Retinal pigment epithelial cell (primary cell): ENCODE measurements around the gene CRKL.
"Not testable (repeated sequence)": the region's sequence is repeated elsewhere in the genome, so short reads cannot be mapped to it uniquely, and the experiment has no call there.

Source experiments
- DNase-seq: peaks from one replicate; pipeline ENCODE4 v3.0.0-alpha.2; 2010; ENCODE audit warnings: low read depth
- H3K4me3 ChIP-seq: 2 replicates; pipeline ENCODE4 v1.5.1; 2011; ENCODE audit warnings: mild to moderate bottlenecking, low read length, control low read depth, moderate library complexity
- TF ChIP-seq, protein P1 (sequence below): conservative IDR thresholded peaks from 2 replicates; pipeline ENCODE4 v1.5.1; 2011; ENCODE audit warnings: low read depth, low read length, control low read depth, inconsistent platforms

Gene CRKL

DNA sequence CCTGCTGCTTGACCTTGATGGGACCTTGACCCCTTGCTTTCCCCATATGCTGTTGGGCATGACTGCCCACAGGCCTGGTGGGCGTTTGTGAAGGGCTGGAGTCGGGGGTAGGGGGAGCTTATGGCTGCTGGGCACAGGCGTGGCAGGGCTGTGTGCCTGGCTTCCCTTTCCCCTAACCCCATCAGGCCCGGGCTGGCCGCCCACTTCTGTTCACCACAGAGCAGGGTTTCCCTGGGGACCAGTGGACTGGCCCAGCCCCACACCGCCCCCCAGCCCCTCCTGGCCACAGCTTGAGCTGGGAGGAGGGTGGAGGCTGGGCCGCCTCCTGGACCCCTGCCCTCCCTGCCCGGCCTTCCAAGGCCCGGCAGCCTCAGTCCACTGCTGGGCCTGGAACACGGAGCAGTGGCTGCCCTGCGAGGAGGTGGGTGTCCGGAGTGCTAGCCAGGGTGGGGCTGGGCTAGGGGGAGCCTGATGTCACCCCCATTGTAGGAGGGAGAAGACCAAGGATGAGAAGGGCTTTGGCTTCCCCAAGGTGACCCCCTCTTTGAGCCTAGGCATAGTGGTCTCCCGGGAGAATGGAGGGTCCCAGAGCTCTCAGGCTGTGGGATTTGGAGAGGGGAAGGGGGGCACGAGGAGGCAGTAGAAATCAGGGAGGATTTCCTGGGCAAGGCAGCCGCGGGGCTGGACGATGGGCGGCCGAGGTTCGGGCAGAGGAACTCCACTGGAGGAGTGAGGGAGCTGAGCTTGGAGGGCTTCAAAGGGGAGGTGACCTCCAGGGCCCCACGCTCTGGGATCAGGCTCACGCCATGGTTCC, 49.9 kb downstream of the CRKL start, which contains the start of gene AIFM3:
Gene AIFM3 (plus strand): TSS at position 373 of the 814 bp plus-strand sequence. CDS start 690 bp downstream, outside the sequence.
- DNase-seq, result no peak
- H3K4me3 ChIP-seq, result no peak within 1 kb of the TSS
- TF ChIP-seq, protein P1, sequence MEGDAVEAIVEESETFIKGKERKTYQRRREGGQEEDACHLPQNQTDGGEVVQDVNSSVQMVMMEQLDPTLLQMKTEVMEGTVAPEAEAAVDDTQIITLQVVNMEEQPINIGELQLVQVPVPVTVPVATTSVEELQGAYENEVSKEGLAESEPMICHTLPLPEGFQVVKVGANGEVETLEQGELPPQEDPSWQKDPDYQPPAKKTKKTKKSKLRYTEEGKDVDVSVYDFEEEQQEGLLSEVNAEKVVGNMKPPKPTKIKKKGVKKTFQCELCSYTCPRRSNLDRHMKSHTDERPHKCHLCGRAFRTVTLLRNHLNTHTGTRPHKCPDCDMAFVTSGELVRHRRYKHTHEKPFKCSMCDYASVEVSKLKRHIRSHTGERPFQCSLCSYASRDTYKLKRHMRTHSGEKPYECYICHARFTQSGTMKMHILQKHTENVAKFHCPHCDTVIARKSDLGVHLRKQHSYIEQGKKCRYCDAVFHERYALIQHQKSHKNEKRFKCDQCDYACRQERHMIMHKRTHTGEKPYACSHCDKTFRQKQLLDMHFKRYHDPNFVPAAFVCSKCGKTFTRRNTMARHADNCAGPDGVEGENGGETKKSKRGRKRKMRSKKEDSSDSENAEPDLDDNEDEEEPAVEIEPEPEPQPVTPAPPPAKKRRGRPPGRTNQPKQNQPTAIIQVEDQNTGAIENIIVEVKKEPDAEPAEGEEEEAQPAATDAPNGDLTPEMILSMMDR, result no peak

DNA sequence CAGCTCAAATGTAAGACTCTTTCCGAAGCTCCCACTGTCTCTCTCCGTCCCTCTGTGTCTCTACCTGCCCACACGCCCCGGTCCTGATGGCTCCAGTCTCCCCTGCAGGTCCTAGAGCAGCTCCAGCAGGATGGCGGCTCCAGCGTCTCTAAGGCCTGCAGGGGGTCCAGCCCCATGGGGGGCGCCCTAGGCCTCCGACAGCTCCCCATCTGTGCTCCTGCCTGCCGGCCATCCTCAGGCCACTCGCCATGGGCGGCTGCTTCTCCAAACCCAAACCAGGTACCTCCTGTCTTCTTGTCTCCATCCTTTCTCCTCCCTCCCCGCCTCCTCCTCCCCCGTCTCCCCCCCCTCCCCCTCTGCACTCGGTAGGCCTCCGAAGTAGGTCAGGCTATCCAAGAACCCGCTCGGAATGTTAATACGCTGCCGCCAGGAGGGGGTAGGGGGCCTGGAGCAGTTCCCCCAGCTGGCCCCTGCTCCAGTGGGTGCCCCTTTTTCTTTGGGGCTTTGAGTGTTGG, 50.5 kb downstream of the CRKL start:
- H3K4me3 ChIP-seq, result no peak overlapping the region
- DNase-seq, result no peak
- TF ChIP-seq, protein P1, result no peak

DNA sequence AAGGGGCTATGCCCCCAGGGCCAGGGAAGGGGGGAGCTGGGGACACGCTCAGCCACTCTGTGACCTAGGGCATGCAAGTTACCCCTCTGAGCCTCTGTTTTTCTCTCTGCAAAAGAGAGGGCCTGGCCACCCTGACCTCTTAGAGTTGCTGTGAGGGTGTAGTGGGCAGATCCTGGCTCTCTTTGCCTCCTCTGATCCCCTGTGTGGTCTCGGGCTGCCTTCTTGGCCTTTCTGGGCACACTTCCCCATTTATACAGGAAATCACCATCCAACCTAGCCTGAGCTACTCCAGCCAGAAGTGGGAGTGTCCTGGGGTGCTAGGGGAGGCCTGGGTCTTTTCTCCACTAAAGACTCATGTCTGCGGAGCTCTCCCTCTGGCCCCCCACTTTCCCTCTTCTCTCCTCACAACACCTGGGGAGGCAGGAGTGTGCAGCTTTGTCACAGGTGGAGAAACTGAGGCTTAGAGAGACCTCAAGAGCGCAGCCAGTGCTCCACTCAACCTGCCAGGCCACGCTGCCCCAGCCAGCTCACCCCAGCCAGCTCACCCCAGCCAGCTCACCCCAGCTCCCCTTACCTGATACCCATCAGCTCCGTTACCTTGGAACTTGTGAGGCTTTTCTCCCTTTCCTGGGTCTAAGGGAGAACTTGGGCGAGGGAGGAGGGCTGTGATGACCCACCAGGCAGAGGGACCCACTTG, 51.2 kb downstream of the CRKL start:
- TF ChIP-seq, protein P1, result no peak
- DNase-seq, result no peak
- H3K4me3 ChIP-seq, result no peak overlapping the region

DNA sequence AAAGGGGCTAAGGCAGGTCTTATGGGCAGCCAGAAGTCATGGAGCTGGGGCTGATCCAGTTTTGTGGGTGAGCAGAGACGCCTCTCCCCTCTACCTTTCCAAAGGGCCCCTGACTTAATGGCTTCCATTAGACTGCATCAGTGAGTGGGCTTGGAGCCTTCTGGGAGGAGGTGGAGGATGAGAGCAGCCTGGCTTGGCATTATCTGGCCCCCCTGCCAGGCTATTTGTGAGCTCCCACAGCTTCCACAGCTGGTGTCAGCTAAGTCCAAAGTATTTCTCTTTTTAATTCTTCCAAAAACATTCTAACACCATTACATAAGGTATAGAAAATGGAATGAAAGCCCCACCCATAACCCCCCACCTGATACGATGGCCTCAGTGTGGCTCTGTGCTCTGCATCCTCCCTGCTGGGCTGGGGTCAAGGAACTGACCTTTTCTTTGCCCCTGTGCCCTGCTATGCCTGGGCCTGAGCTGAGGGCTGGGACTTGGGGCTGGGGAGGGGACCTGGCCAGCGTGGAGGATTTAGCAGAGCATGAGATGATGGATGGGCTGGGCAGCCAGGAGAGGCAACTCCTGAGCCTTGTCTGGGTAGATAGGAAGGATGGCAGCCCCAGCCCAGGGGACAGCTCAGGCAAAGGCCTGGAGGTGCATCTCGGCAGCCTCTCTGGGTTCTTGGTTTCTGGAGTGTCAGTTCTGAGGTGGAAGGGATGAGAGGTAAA, 53.9 kb downstream of the CRKL start:
- TF ChIP-seq, protein P1, result no peak
- H3K4me3 ChIP-seq, result no peak overlapping the region
- no peak for DNase-seq

DNA sequence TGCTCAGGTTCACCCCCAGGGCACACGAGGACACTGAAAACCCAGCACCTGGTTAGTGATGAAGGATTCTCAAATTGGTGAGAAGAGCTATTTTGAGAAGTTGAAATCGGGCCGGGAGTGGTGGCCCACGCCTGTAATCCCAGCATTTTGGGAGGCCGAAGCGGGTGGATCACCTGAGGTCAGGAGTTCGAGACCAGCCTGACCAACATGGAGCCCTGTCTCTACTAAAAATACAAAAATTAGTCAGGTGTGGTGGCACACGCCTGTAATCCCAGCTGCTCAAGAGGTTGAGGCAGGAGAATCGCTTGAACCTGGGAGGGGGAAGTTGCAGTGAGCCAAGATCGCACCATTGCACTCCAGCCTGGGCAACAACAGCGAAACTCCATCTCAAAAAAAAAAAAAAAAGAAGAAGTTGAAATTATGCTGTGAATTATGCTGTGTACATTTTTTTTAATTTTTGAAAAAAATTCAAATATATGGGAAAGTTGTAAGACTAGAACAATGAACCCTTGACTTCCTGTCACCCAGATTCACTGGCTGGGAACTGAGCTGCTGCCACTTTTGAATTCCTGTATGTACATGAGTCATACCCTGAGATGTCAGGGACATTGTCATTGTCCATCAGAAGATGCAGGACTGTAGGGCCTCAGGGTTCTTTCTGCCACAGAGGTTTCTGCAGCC, 54.9 kb downstream of the CRKL start:
- not testable (repeated sequence) for H3K4me3 ChIP-seq, DNase-seq

DNA sequence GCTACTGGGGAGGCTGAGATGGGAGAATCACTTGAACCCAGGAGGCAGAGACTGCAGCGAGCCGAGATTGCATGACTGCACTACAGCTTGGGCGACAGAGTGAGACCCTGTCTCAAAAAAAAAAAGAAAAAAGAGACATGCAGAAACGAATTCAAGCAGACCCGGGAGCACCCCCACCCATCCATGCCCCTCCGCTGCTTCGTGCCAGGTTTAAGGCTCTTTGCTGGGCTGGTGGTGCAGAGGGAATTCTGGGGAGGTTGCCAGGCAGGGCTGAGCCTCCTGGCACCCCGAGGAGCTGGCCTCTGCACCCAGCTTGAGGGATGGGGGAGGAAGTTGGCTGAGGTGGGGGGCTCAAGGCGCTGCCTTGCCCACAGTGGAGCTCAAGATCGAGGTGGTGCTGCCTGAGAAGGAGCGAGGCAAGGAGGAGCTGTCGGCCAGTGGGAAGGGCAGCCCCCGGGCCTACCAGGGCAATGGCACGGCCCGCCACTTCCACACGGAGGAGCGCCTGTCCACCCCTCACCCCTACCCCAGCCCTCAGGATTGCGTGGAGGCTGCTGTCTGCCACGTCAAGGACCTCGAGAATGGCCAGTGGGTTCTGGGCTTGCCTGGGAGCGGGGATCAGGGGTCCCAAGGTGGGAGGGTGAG, 55.8 kb downstream of the CRKL start:
- TF ChIP-seq, protein P1, result no peak
- H3K4me3 ChIP-seq, result no peak overlapping the region
- no peak for DNase-seq
